Right lobe of liver (tissue), 6 donors: ENCODE results near the gene BCR. TPM values are rescaled to one million over a fixed set of nuclear protein-coding genes. Genes with fewer than 3 reads are reported as not detected.

Source experiments
- ATAC-seq, 4 donors: fragments of 200-7000 bp; cut with Tn5 transposase; one replicate each; pipeline ENCODE4 v1.9.1; 2020; ENCODE audit warnings: mild to moderate bottlenecking in 4 of 4, moderate library complexity in 4 of 4
- DNase-seq, 3 donors: peaks; one replicate each; pipeline ENCODE4 v3.0.0-alpha.2; 2020
- H3K27ac ChIP-seq, 3 donors: fragments of 200-600 bp; one replicate each; pipeline ENCODE4 v1.8.0; 2022
- H3K27me3 ChIP-seq, 2 donors: fragments of 200-600 bp; one replicate each; pipeline ENCODE4 v1.8.0; 2022
- H3K36me3 ChIP-seq, 4 donors: fragments of 200-600 bp; sonication (generic) in 1 of 4; one replicate each; pipeline versions ENCODE4 v1.5.1 to v1.8.0; 2017 to 2022; ENCODE audit warnings: control low read depth in 1 of 4
- H3K4me1 ChIP-seq, 4 donors: fragments of 200-600 bp; sonication (generic) in 1 of 4; one replicate each; pipeline versions ENCODE4 v1.5.1 to v1.8.0; 2017 to 2022; ENCODE audit warnings: control low read depth in 1 of 4
- H3K4me3 ChIP-seq, 3 donors: fragments of 200-600 bp; one replicate each; pipeline ENCODE4 v1.8.0; 2022
- H3K9me3 ChIP-seq, 4 donors: fragments of 200-600 bp; sonication (generic) in 1 of 4; one replicate each; pipeline versions ENCODE4 v1.5.1 to v1.8.0; 2017 to 2022; ENCODE audit warnings: control low read depth in 1 of 4
- POLR2A ChIP-seq: fragments of 450-650 bp; IDR thresholded peaks from one replicate; pipeline ENCODE4 v1.6.1; 2017; ENCODE audit warnings: antibody characterized with exemption, mild to moderate bottlenecking
- WGBS: methylation state at CpG from one replicate; pipeline ENCODE4 v1.1.6; 2018; ENCODE audit warnings: low coverage, low lambda C conversion rate; ENCODE audit not compliant: insufficient coverage; ENCODE audit errors: missing lambda C conversion rate; 5-methylcytosine and 5-hydroxymethylcytosine counted together
- intact Hi-C, 2 donors: fragments of 100-400 bp; cut with DNase I; formaldehyde crosslinking; loops; one replicate each; pipeline versions ENCODE4 v1.11.2 to v1.14.1; 2022
- total RNA-seq, 6 experiments: library from RNA; depleted of rRNA in 2 of 6; stranded (reverse); fragments of >200 nt in 2 of 6; fragmentation: NEBNext Ultra II Directional in 3 of 6; extraction: Animal tissue kit (Norgen Biotek cat#: 25700) in 3 of 6; gene quantifications; one replicate each; pipeline versions ENCODE4 v1.1.0 to v1.2.4, GENCODE V29; 2016 to 2023
- TF ChIP-seq, protein P1 (sequence below), 4 donors: fragments of 200-600 bp in 3 of 4; fragments of 450-650 bp in 1 of 4; IDR thresholded peaks; one replicate each; pipeline versions ENCODE4 v1.5.1 to v1.8.0; 2016 to 2022; ENCODE audit warnings: antibody characterized with exemption in 4 of 4, mild to moderate bottlenecking in 2 of 4
- donor health status: DM: no; HTN: yes; CAD: no.
- donor health status: DM: no; HTN: no; CAD: no.
- donor health status: DM: no; HTN: no; CAD: no.
- donor health status: DM: no; HTN: yes; CAD: no.
- donor health status: DM: no; HTN: yes; CAD: no.

BCR gene
- total RNA-seq, 6 experiments from 2014 or later = 22.7 to 28.8 (median 24.3) TPM

GRCh38 chr22:23176645-23177027 lies 3.7 kb upstream of the BCR start:
- no peak overlapping the region for H3K4me3 ChIP-seq
- intact Hi-C loops = loop anchor here (2.0 to 5.0 kb wide), 2 partner anchors 106 kb away; no protein-coding TSS in a partner anchor
- no peaks in the 10 kb centered on the region for H3K27me3 ChIP-seq
- peaks cover 0 to 21% (median 7%) of the 10 kb centered on the region in 4 donors for H3K4me1 ChIP-seq
- no peak for TF ChIP-seq POLR2A
- TF ChIP-seq, protein P1, sequence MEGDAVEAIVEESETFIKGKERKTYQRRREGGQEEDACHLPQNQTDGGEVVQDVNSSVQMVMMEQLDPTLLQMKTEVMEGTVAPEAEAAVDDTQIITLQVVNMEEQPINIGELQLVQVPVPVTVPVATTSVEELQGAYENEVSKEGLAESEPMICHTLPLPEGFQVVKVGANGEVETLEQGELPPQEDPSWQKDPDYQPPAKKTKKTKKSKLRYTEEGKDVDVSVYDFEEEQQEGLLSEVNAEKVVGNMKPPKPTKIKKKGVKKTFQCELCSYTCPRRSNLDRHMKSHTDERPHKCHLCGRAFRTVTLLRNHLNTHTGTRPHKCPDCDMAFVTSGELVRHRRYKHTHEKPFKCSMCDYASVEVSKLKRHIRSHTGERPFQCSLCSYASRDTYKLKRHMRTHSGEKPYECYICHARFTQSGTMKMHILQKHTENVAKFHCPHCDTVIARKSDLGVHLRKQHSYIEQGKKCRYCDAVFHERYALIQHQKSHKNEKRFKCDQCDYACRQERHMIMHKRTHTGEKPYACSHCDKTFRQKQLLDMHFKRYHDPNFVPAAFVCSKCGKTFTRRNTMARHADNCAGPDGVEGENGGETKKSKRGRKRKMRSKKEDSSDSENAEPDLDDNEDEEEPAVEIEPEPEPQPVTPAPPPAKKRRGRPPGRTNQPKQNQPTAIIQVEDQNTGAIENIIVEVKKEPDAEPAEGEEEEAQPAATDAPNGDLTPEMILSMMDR (IDR thresholded peaks at IDR 0.05) = no peak
- H3K9me3 ChIP-seq = no peaks in the 10 kb centered on the region
- H3K27ac ChIP-seq = no peak overlapping the region
- WGBS = 83% methylated on average over 6 of the region's 9 CpGs
- no peak for DNase-seq
- no peak for ATAC-seq
- no peaks in the 10 kb centered on the region for H3K36me3 ChIP-seq

- TF ChIP-seq POLR2A = no peak
- TF ChIP-seq, protein P1 (IDR thresholded peaks at IDR 0.05) = no peak
- 84% methylated on average over 3 of the region's 4 CpGs for WGBS
- intact Hi-C loops = loop anchor here (2.0 to 5.0 kb wide), 2 partner anchors 105 to 106 kb away; no protein-coding TSS in a partner anchor
- H3K9me3 ChIP-seq = no peaks in the 10 kb centered on the region
- no peak for ATAC-seq
- no peaks in the 10 kb centered on the region for H3K36me3 ChIP-seq
- peaks cover 0 to 26% (median 7%) of the 10 kb centered on the region in 4 donors for H3K4me1 ChIP-seq
- H3K27ac ChIP-seq = no peak overlapping the region
- no peak for DNase-seq
- H3K27me3 ChIP-seq = no peaks in the 10 kb centered on the region
- no peak overlapping the region for H3K4me3 ChIP-seq
These were observed 3.1 kb upstream of the BCR start for GRCh38 chr22:23177197-23177596.

- H3K4me3 ChIP-seq = no peak overlapping the region
- ATAC-seq = peak; percentile 57 to 68 (median 62)
- intact Hi-C loops = loop anchor here in 1 of 2 donors (5.0 kb wide), 1 partner anchor 104 kb away; no protein-coding TSS in a partner anchor
These were observed 1.6 kb upstream of the BCR start for GRCh38 chr22:23178512-23179254.

GRCh38 chr22:23179381-23180299 lies 669 bp upstream of the BCR start:
- Histone ChIP-seq H3K27me3 (no peaks in the 10 kb centered on the region), H3K4me1 (peaks cover 0 to 48% (median 16%) of the 10 kb centered on the region in 4 donors), H3K36me3 (no peaks in the 10 kb centered on the region), H3K4me3 (peak overlapping the region; percentile 38 to 75 (median 50)), H3K9me3 (no peaks in the 10 kb centered on the region), H3K27ac (peak overlapping the region; percentile 41 to 76 (median 75))
- TF ChIP-seq, protein P1 (IDR thresholded peaks at IDR 0.05) = no peak
- TF ChIP-seq POLR2A = no peak
- intact Hi-C loops = loop anchor here in 1 of 2 donors (5.0 kb wide), 1 partner anchor 103 kb away; no protein-coding TSS in a partner anchor
- peak; percentile 64 to 75 (median 68) for DNase-seq
- ATAC-seq = peak; percentile 40 to 67 (median 50)
- WGBS = 7% methylated on average over 4 of the region's 25 CpGs

More at GRCh38 chr22:23178512-23179254, 1.6 kb upstream of the BCR start:
- no peaks in the 10 kb centered on the region for H3K27me3 ChIP-seq
- peak overlapping the region; percentile 30 to 76 (median 41) for H3K27ac ChIP-seq
- H3K9me3 ChIP-seq = no peaks in the 10 kb centered on the region
- 14% methylated on average over 7 of the region's 9 CpGs for WGBS
- peak; percentile 72 to 75 (median 73) for DNase-seq
- TF ChIP-seq, protein P1 (IDR thresholded peaks at IDR 0.05) = peak; percentile 93 to 97 (median 96)
- TF ChIP-seq POLR2A = no peak
- H3K4me1 ChIP-seq = peaks cover 0 to 40% (median 13%) of the 10 kb centered on the region in 4 donors
- H3K36me3 ChIP-seq = no peaks in the 10 kb centered on the region
